Peyer's patch (tissue), 4 donors: Measurements from ENCODE around the gene NCLN.

ENCODE experiments used
- POLR2A ChIP-seq, 2 donors: fragments of 450-650 bp; IDR thresholded peaks; one replicate each; pipeline ENCODE4 v1.5.1; 2017; ENCODE audit warnings: antibody characterized with exemption in 2 of 2, mild to moderate bottlenecking in 2 of 2, moderate library complexity in 2 of 2
- TF ChIP-seq, protein P1 (sequence below), 6 experiments: fragments of 450-650 bp in 4 of 6; fragments of 200-600 bp in 2 of 6; sonication (generic) in 1 of 6; IDR thresholded peaks; one replicate each; pipeline ENCODE4 v1.5.1; 2017 to 2019; ENCODE audit warnings: antibody characterized with exemption in 6 of 6, mild to moderate bottlenecking in 3 of 6, moderate library complexity in 1 of 6

DNA sequence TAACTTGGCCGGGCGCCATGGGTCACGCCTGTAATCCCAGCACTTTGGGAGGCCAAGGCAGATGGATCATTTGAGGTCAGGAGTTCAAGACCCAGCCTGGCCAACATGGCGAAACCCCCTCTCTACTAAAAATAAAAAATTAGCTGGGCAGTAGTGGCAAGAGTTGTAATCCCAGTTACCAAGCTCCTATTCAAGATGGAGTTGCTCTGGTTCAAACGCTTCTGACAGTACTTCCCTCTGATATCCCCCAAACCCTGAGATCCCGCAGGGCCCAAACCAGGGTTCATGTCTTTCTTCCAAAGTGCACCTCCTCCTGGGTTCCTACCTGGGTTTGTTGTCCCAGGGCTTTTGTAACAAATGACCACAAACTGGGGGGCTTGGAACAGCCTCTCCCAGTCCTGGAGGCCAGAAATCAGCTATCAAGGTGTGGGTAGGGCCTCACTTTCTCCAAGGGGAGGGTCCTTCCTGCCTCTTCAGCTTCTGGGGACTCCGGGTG, 52.4 kb downstream of the NCLN start:
- TF ChIP-seq, protein P1, sequence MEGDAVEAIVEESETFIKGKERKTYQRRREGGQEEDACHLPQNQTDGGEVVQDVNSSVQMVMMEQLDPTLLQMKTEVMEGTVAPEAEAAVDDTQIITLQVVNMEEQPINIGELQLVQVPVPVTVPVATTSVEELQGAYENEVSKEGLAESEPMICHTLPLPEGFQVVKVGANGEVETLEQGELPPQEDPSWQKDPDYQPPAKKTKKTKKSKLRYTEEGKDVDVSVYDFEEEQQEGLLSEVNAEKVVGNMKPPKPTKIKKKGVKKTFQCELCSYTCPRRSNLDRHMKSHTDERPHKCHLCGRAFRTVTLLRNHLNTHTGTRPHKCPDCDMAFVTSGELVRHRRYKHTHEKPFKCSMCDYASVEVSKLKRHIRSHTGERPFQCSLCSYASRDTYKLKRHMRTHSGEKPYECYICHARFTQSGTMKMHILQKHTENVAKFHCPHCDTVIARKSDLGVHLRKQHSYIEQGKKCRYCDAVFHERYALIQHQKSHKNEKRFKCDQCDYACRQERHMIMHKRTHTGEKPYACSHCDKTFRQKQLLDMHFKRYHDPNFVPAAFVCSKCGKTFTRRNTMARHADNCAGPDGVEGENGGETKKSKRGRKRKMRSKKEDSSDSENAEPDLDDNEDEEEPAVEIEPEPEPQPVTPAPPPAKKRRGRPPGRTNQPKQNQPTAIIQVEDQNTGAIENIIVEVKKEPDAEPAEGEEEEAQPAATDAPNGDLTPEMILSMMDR (IDR thresholded peaks at IDR 0.05), result no peak
- TF ChIP-seq POLR2A (IDR thresholded peaks at IDR 0.05), result no peak
